K562 treated with DMSO at 1 percent for 48 hours (cell line): ENCODE data around the gene SLC44A5. TPM values are rescaled to one million over a fixed set of nuclear protein-coding genes. Genes with fewer than 3 reads are reported as not detected.

Experiments
- total RNA-seq: library from RNA; unstranded; fragments of 300-600 nt; gene quantifications from 2 replicates; pipeline ENCODE4 v1.2.3, GENCODE V29; 2022; ENCODE audit warnings: low replicate concordance; ENCODE audit errors: extremely low read depth

The SLC44A5 gene
- total RNA-seq: not detected in 2 replicates

DNA sequence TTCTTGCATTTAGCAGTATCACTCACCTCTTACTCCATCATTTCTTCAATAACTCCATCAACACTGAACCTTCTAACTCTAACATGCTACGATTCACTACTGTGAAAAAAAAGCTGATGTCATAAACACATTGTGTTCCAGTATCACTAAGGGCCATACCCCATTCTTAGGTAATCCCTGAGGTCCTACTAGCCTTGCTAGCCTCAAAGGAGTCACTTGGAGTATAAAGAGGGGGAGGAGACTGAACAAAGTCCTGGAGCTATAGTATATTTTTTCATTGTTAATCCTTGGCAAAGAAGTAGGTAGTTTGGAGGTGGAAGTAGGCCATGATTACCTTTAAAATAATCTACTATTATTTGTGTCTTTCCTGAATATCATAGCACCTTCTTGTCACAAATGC lies at the start of gene SLC44A5:
SLC44A5 (minus strand) TSS at position 101 of the 400 bp plus-strand sequence. CDS start 69,667 bp downstream, outside the sequence.

Other genes starting within 250 kb of the SLC44A5 start
- gene ACADM, start 113.6 kb upstream of the SLC44A5 start, total RNA-seq: not detected in 2 replicates
- gene RABGGTB, start 175.1 kb upstream of the SLC44A5 start, total RNA-seq: 324 TPM in 1 of 2 replicates, not detected in the other
- not detected in 2 replicates for gene MSH4, start 185.8 kb upstream of the SLC44A5 start, total RNA-seq